Stimulated activated CD8-positive, alpha-beta memory T cell treated with anti-CD3 and anti-CD28 coated beads, Interleukin-12 subunit alpha, Interleukin-12 subunit beta, amount 100 ng/mL, for 1 hour (primary cell): Measurements from ENCODE around the gene OAF.
"Not testable (repeated sequence)": the region's sequence is repeated elsewhere in the genome, so short reads cannot be mapped to it uniquely, and the experiment has no call there.

Experiments
- DNase-seq: peaks from one replicate; pipeline ENCODE4 v3.0.0-alpha.2; 2020; ENCODE audit warnings: low read depth

OAF gene

DNA sequence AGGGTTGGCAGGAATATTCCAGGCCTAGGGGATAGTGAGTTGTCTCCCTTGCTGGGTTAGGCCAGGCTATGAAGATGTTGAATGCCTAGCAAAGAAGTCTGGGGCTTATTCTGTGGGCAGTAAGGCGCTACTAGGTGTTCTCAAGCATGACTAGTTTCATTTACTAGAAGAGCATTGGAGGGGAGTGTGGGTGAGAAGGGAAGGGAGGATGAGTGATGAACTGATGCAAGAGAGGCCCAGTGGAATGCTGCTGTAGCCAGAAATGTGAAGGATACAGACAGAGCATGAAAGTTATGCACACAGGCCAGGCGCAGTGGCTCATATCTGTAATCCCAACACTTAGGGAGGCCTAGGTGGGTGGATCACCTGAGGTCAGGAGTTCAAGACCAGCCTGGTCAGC, 62.6 kb downstream of the OAF start:
- DNase-seq = no peak

DNA sequence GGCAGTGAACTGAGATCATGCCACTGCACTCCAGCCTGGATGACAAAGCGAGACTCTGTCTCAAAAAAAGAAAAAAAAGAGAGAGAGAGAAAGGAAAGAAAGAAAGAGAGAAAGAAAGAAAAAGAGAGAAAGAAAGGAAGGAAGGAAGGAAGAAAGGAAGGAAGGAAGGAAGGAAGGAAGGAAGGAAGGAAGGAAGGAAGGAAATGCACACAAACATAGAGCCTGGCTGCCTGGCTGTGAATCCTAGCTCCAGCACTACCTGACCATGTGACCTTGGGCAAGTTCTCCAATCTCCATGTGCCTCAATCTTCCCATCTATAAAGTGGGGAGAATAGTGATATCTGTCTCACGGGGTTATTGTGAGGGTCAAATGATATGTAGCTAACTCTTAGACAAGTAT, 63.1 kb downstream of the OAF start:
- not testable (repeated sequence) for DNase-seq

DNA sequence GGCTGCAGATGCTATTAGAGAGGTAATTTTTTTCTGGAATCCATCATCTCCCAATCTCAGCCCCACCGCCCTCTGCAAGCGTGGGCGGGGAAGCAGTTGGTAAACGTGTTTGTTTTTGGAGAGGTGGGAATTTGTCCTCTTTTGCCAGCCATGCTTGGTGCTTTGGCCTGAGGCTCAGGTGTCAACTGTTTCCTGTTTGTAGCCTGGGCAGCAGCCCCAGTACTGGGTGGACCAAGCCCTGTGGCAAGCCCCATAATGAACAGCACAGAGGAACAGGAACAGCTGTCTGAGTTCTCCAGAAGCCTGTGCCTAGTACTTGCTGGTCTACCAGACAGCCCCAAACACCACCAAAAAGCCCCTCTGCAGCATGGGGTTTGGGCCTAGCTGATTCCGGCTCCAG, 68.7 kb downstream of the OAF start:
- DNase-seq = no peak
